ENCODE measurements around the gene NOL4L.

DNA sequence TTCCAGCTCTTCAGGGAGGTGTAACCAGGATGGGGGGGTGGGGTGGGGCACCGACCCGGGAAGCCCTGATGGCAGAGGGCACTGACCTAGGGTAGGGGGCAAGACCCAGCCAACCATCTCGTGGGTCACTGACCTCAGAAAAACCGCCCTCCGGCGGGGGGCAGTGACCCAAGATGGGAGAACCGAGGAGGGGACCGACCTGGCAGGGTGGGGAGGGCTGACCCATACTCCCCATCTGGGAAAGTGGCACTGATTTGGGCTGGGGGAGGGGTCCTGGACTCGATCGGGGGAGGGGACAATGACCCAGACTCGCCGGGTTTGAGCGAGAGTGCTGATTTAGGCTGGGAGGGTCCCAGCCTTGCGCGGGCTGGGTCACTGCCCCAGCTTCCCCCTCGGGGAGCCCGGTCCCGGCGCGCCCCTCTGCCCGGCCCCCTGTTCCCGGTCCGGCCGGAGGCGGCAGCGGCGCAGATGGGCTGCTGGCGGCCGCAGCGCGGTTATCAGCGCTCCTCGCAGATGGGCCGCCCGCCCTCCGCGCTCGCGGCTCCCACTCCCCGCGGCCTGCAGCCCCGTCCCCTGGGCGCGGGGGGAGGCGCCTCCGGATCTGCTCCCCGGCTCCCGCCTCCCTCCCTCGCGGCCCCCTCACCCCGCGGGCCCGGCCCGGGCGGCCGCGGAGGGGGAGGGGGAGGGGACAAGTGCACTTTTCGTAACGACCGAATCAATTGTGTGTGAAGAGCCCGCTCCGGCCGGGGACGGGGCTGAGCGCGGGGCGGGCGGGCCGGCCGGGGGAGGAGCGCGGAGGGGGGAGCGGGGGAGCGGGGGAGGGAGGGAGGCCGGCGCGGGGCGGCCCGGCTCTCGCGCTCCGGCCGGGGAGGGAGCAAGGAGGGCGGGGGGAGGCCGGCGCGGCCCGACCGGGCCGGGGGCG, 2.2 kb downstream of the NOL4L start:
- TF ChIP-seq, protein P1, sequence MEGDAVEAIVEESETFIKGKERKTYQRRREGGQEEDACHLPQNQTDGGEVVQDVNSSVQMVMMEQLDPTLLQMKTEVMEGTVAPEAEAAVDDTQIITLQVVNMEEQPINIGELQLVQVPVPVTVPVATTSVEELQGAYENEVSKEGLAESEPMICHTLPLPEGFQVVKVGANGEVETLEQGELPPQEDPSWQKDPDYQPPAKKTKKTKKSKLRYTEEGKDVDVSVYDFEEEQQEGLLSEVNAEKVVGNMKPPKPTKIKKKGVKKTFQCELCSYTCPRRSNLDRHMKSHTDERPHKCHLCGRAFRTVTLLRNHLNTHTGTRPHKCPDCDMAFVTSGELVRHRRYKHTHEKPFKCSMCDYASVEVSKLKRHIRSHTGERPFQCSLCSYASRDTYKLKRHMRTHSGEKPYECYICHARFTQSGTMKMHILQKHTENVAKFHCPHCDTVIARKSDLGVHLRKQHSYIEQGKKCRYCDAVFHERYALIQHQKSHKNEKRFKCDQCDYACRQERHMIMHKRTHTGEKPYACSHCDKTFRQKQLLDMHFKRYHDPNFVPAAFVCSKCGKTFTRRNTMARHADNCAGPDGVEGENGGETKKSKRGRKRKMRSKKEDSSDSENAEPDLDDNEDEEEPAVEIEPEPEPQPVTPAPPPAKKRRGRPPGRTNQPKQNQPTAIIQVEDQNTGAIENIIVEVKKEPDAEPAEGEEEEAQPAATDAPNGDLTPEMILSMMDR (IDR thresholded peaks at IDR 0.05; ENCODE audit: poor library complexity), result no peak
- no peak for TF ChIP-seq EZH2 (IDR thresholded peaks at IDR 0.05; ENCODE audit: borderline replicate concordance)
